Placental epithelial cell (primary cell): ENCODE data around the gene DLG2. TPM values are rescaled to one million over a fixed set of nuclear protein-coding genes. Genes with fewer than 3 reads are reported as not detected.

Experiments
- small RNA-seq: library from RNA; depleted of rRNA; stranded (forward); fragments of <200 nt; gene quantifications from one replicate; pipeline ENCODE3, GENCODE V24; 2012
- total RNA-seq: library from RNA; depleted of rRNA; stranded (reverse); fragments of >200 nt; gene quantifications from 2 replicates; pipeline ENCODE4 v1.2.3, GENCODE V29; 2012

DLG2 gene
- total RNA-seq = 0.22 and 2.7 TPM in 2 replicates

DNA sequence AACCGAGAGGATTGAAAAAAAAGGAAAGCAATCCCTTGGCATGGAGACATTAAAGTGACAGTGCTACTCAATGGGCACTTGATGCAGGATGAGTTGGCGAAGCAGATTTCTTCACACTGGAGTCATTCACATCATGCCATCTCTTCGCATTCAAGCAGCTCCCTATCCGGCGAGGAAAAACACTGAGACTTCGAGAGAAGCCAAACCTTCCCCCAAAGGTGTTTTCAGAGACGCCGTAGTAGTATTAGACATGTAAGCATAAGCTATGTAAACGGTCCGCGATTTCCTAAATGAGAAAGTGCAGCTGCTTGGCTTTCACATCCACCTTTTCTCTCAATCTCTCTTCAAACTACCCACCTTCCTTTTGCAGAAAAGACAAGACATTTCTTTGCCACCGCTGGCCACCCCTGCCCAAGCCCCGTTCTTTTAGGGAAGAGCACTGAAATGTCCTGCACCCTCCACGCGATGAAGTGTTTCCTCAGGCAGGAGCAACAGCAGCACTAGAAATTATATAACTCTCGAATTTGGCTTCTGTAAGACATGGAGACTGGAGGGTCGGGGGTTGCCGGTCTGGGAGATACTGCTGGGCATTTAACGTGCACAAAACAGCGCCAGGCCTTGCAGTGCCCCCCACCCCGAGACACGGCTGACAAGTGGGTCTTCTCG lies at the start of gene DLG2:
Gene DLG2, minus strand, starts transcription at position 13 of the 666 bp plus-strand sequence.

DNA sequence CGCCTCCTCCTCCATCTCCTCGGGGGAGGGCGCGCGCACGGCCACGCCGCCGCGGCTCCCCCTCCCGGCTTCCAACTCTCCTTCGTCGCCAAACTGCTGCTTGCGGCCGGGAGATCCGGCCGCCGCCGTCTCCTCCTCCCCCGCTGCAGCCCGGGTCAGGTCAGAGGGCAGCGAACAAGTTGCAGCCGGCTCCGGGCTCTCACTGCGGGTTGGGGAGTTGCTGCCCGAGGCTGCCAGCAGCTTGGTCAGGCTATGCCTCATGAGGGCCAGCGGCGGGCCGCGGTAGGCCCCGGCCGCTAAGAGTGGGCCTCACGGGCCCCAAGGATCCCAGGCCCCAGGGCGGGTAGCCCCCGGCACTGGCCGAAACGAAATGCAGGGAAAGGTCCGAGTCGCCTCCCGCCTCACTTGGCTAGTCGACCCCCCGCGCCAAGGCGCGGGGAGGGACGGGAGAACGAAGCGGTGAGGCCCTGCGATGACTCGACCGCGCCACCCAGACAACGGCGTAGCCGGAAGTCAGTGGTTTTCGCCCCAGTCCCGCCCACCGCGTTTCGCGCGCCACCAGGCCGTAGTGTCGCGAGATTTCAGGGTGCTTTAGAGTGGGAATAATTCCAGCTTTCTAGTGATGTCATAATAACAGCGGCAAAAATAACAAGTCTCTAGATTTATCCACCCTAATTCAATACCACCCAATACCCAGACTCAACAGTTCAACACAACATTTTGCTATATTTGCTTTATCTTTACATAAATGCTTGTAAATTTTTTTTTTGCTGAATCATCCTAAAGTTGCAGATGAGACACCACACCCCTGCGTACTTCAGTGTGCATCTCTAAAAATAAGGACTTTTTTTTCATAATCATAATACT lies 37.7 kb upstream of the DLG2 start, which contains the start of gene CREBZF:
Gene CREBZF, minus strand, starts transcription at position 515 of the 867 bp plus-strand sequence. Its CDS starts 254 bp downstream, at position 261.

DNA sequence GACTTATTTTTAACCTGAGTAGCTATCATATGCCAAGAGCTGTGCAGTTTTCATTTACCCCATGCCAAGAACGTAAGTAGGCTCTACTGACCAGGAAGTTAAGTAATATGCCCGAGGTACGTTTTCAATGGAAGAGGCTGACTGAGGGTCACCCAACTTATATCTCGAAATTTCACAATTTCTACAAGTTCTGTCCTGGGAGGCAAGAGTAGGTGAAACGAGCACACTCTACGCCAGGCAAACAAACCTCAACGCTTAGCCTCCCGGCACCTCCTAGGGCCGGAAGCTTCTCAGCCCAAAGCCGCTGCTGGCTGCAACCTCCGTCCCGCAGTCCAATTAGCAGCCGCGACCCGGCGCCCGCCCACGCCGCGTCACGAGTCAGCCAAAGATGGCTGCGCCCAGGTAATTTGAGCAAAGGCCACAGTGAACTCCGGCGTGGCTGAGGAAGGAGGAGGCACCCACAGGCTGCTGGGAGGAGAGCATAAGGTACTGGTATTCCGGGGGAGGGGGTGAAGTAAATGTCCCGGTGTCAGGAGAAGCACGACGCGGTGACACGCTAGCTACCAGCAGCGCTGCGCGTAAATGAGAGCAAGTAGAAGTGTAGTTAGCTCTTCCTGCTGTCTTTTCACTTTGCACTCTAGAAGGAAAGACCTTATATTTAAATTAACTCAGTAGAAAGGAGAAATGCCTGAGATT lies 20.6 kb upstream of the DLG2 start, which contains the start of gene TMEM126A:
Gene TMEM126A, plus strand, starts transcription at position 364 of the 696 bp plus-strand sequence. CDS start 2,289 bp downstream, outside the sequence.

DNA sequence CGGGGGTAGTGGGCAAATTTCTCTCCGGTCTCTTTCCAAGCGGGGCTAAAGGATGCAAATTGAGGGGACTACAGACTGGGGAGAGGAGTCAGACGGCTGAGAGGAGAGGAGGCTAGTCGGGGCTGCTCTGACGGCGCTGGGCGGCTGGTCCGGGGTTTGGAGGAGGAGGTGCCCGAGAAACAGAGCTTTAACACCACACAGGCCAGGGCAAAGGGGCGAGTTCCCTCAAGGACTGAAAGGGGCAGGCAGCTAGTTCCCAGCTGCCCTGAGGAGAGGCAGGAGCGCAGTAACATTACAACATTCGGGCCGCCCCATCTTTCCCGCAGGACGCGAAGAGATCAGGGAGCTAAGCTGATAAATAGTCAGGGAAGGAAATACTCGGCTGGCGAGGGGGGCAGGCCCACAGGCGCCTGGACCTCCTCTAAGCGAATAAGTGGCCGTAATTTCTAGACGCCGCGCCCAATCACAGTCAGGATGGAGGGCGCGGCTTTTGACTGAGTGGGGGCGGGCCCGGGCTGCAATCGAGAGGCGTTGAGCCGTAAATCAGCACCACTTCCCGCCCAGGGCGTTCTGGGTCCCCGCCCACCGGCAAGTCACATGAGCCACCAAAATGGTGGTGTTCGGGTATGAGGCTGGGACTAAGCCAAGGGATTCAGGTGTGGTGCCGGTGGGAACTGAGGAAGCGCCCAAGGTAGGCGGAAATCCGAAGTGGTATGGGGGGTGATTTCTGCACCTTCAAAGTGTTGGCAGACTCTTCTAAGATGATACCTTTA lies 1.0 kb upstream of the DLG2 start, which contains the start of gene TMEM126B:
Gene TMEM126B, plus strand, starts transcription at position 596 of the 773 bp plus-strand sequence. Its CDS starts 15 bp downstream, at position 611.

Small RNA genes within 50 kb of the gene (small RNA-seq; reads per million reads assigned to genes)
- gene RF02112 (not detected), gene RF02113 (not detected), gene RNU6-1292P (0.32 reads per million, percentile 8 among the genes with 10 or more reads in this experiment)

Other genes starting within 250 kb of the DLG2 start
- 26.3 and 53.5 TPM in 2 replicates for gene TMEM126B, start 1.2 kb upstream of the DLG2 start, total RNA-seq
- 25.1 and 33.5 TPM in 2 replicates for gene TMEM126A, start 20.6 kb upstream of the DLG2 start, total RNA-seq
- gene CREBZF, start 37.8 kb upstream of the DLG2 start, total RNA-seq = 43.2 and 80.1 TPM in 2 replicates
- 7.0 and 12.6 TPM in 2 replicates for gene CCDC89, start 58.9 kb upstream of the DLG2 start, total RNA-seq
- 0.87 and 2.7 TPM in 2 replicates for gene SYTL2, start 183.8 kb upstream of the DLG2 start, total RNA-seq
- gene CCDC83, start 228.0 kb upstream of the DLG2 start, total RNA-seq = not detected in 2 replicates